Heart left ventricle (tissue), 16 donors: ENCODE data around the gene IL13RA1. TPM values are rescaled to one million over a fixed set of nuclear protein-coding genes. Genes with fewer than 3 reads are reported as not detected.

Experiments used
- ATAC-seq, 4 donors: fragments of 200-7000 bp; cut with Tn5 transposase; one replicate each; pipeline ENCODE4 v1.9.1; 2020 to 2022; ENCODE audit warnings: moderate library complexity in 4 of 4, mild to moderate bottlenecking in 3 of 4, moderate number of reproducible peaks in 1 of 4
- DNase-seq, 5 donors: peaks; one replicate each; pipeline ENCODE4 v3.0.0-alpha.2; 2020
- H3K27ac ChIP-seq, 12 donors: fragments of 200-600 bp; sonication (generic) in 4 of 12; one replicate each; pipeline versions ENCODE4 v1.5.0 to v1.8.0; 2016 to 2022; ENCODE audit warnings: mild to moderate bottlenecking in 2 of 12
- H3K27me3 ChIP-seq, 9 donors: fragments of 200-600 bp; sonication (generic) in 2 of 9; one replicate each; pipeline versions ENCODE4 v1.5.1 to v1.8.0; 2016 to 2022; ENCODE audit warnings: mild to moderate bottlenecking in 3 of 9
- H3K36me3 ChIP-seq, 9 donors: fragments of 200-600 bp; sonication (generic) in 2 of 9; one replicate each; pipeline versions ENCODE4 v1.5.0 to v1.8.0; 2018 to 2022; ENCODE audit warnings: mild to moderate bottlenecking in 2 of 9
- H3K4me1 ChIP-seq, 12 donors: fragments of 200-600 bp; sonication (generic) in 4 of 12; one replicate each; pipeline versions ENCODE4 v1.5.0 to v1.8.0; 2016 to 2022; ENCODE audit warnings: mild to moderate bottlenecking in 3 of 12
- H3K4me3 ChIP-seq, 12 donors: fragments of 200-600 bp; sonication (generic) in 4 of 12; one replicate each; pipeline versions ENCODE4 v1.5.0 to v1.8.0; 2017 to 2022; ENCODE audit warnings: mild to moderate bottlenecking in 9 of 12, moderate library complexity in 4 of 12
- H3K9me3 ChIP-seq, 12 donors: fragments of 200-600 bp; sonication (generic) in 4 of 12; one replicate each; pipeline versions ENCODE4 v1.5.0 to v1.8.0; 2016 to 2022; ENCODE audit warnings: mild to moderate bottlenecking in 1 of 12
- CTCF ChIP-seq, 12 donors: fragments of 200-600 bp; sonication (generic) in 4 of 12; IDR thresholded peaks; one replicate each; pipeline versions ENCODE4 v1.5.0 to v1.8.0; 2018 to 2022; ENCODE audit warnings: antibody characterized with exemption in 12 of 12, mild to moderate bottlenecking in 5 of 12
- POLR2A ChIP-seq, 2 donors: fragments of 450-650 bp; IDR thresholded peaks; one replicate each; pipeline ENCODE4 v1.6.1; 2017; ENCODE audit warnings: antibody characterized with exemption in 2 of 2, mild to moderate bottlenecking in 2 of 2, moderate library complexity in 2 of 2
- WGBS, 4 donors: extraction: QIAGEN DNeasy Blood & Tissue Kit in 2 of 4; methylation state at CpG; one replicate each; pipeline versions ENCODE4 v1.1.5 to v1.1.7; 2013 to 2018; 5-methylcytosine and 5-hydroxymethylcytosine counted together
- intact Hi-C, 10 donors: fragments of 100-400 bp; cut with DNase I; formaldehyde crosslinking; loops; one replicate each; pipeline versions ENCODE4 v1.11.1 to v1.14.2; 2022
- long read RNA-seq, 3 donors: library from polyadenylated mRNA; unstranded; transcript quantifications; one replicate each; pipeline ENCODE4 v2.0.0, GENCODE V29; 2020 to 2021
- polyA plus RNA-seq, 2 donors: library from polyadenylated mRNA; stranded (reverse); fragments of 200-250 nt; gene quantifications; one replicate each; pipeline ENCODE4 v1.2.3, GENCODE V29; 2013
- total RNA-seq, 9 donors: library from RNA; depleted of rRNA in 2 of 9; stranded (reverse); fragments of >200 nt in 2 of 9; fragmentation: NEBNext Ultra II Directional in 3 of 9; extraction: Animal tissue kit (Norgen Biotek cat#: 25700) in 3 of 9; gene quantifications; one replicate each; pipeline versions ENCODE4 v1.1.0 to v1.2.4, GENCODE V29; 2016 to 2023
- donor health status: ischemic (EF 13 %, LVEDD 7.1; RV severe dilation, severe dysfunction).
- donor health status: healthy with polysubstance abuse.
- donor health status: DM: no; HTN: yes; CAD: no.
- donor health status: DM: no; HTN: no; CAD: no.
- donor health status: ischemic (EF 25% LVEDD 6.9; RV normal size, moderate dysfunction).
- donor health status: ischemic (EF 25% LVEDD 5.7; RV mildly dilated, moderate dysfunction).
- donor health status: healthy.
- donor health status: DM: yes; HTN: yes; CAD: no.
- donor health status: ischemic (EF 35%, LVEDD 5.7; RV mildly dilated, moderate dysfunction).
- donor health status: nonischemic (EF 11% LVEDD 7.7; RV severe dilation, severe dysfunction).
- donor health status: DM: yes; HTN: yes; CAD: no.
- donor health status: PGD.
- donor health status: ischemic (EF 29% LVEDD 5.4; RV normal size, mild dysfunction).
- donor health status: nonischemic (EF 23%, LVEDD 6.1; RV moderate dilation, normal function).

The IL13RA1 gene
- 10 to 100 TPM; 10.6 to 44.7 (median 18.9) TPM for total RNA-seq
- 10 to 100 TPM in 1 of 2 donors, 1 to 10 TPM in 1; 5.8 to 16.8 TPM for polyA plus RNA-seq
- long read RNA-seq, donor 1, full-length matches to known transcripts, result 7 of 10 reads
- long read RNA-seq, donor 1, partial matches to known transcripts, result 1 of 10 reads
- long read RNA-seq, donor 1, other reads (novel, unspliced or antisense), result 2 of 10 reads
- long read RNA-seq, donor 2, full-length matches to known transcripts, result 7 of 11 reads
- long read RNA-seq, donor 2, partial matches to known transcripts, result 3 of 11 reads
- long read RNA-seq, donor 2, other reads (novel, unspliced or antisense), result 1 of 11 reads
- long read RNA-seq, donor 3, full-length matches to known transcripts, result 26 of 36 reads
- long read RNA-seq, donor 3, partial matches to known transcripts, result 5 of 36 reads
- long read RNA-seq, donor 3, other reads (novel, unspliced or antisense), result 5 of 36 reads

DNA sequence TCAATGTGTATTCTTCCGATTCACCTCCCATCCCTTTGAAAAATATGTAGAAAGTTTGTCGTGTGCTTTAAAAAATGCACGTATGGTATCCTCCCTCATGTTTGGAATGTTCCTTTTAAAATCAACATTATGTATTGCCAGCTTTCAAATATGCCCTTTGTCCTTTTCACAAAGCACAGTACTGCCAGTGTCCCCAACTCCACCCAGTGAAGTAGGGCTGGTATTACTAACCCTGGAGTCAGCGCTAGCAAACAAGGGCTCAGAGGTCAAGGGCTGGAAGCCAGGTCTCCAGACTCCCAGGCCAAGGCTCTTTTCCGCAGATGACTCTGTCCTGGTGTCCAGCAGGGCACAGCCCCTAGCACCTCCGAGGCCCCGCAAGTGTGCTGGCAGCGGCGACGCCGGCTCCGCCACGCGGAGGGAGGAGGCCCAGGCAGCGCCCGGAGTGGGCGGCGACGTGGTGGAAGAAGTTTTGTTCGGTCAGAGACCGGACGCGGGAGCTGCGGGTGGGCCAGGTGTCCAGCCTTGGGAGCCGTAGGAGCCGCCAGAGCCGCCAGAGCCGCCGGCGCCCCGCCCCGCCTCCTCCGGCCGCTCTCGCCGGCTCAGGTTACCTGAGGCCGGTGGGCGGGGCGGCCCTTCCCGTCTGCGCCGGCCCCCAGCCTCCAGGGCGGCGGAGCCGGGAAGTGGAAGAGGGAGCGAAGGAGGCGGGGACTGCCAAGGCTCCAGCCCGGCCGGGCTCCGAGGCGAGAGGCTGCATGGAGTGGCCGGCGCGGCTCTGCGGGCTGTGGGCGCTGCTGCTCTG, at the start of gene IL13RA1:
TSS of gene IL13RA1 (plus strand) at position 720 of the 799 bp plus-strand sequence. CDS start at position 753, 33 bp downstream.
- peaks cover 0 to 26% (median 2%) of the 10 kb centered on the region in 12 donors for H3K4me1 ChIP-seq
- TF ChIP-seq POLR2A (IDR thresholded peaks at IDR 0.05), result peak in 1 of 2 donors; percentile 56
- no peak for TF ChIP-seq CTCF (IDR thresholded peaks at IDR 0.05)
- WGBS, 4 donors, result 3 to 45% (median 23%) methylated on average over 5 to 56 of the region's 56 CpGs
- H3K4me3 ChIP-seq, result peak within 1 kb of the TSS; percentile 55 to 91 (median 66)
- no peaks in the 10 kb centered on the region for H3K9me3 ChIP-seq
- H3K27me3 ChIP-seq, result no peaks in the 10 kb centered on the region
- intact Hi-C loops, result loop anchor here in 1 of 10 donors (10.0 kb wide), 1 partner anchor 82 kb away; no protein-coding TSS in a partner anchor
- H3K27ac ChIP-seq, result peak within 1 kb of the TSS; percentile 84 to 96 (median 90)
- peak; percentile 77 to 88 (median 84) for DNase-seq
- peak; percentile 81 to 97 (median 96) for ATAC-seq
- no peaks in the 10 kb centered on the region for H3K36me3 ChIP-seq

DNA sequence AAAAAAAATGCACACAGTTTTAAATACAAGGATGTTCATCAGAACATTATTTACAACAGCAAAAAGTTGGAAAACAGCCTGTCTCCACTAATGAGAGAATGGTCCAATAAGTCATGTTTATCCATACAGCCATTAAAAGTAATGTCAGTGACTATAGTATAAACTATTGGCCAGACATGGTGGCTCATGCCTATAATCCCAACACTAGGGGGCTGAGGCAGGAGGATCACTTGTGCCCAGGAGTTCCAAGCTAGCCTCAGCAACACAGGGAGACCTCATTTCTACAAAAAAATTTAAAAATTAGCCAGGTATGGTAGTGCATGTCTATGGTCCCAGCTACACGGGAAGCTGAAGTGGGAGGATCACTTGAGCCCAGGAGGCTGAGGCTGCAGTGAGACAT, 48.1 kb upstream of the IL13RA1 start:
- H3K4me3 ChIP-seq, result no peak overlapping the region
- H3K9me3 ChIP-seq, result no peaks in the 10 kb centered on the region
- DNase-seq, result no peak
- H3K36me3 ChIP-seq, result peaks cover 0 to 28% (median 0%) of the 10 kb centered on the region in 9 donors
- intact Hi-C loops, result no loop called here
- TF ChIP-seq CTCF (IDR thresholded peaks at IDR 0.05), result no peak
- no peak for TF ChIP-seq POLR2A (IDR thresholded peaks at IDR 0.05)
- no peak for ATAC-seq
- no peak overlapping the region for H3K27ac ChIP-seq
- WGBS, 4 donors, result 63 to 96% (median 92%) methylated on average over 1 of the region's 1 CpG
- H3K4me1 ChIP-seq, result no peaks in the 10 kb centered on the region
- H3K27me3 ChIP-seq, result peaks cover 0 to 5% (median 0%) of the 10 kb centered on the region in 9 donors

DNA sequence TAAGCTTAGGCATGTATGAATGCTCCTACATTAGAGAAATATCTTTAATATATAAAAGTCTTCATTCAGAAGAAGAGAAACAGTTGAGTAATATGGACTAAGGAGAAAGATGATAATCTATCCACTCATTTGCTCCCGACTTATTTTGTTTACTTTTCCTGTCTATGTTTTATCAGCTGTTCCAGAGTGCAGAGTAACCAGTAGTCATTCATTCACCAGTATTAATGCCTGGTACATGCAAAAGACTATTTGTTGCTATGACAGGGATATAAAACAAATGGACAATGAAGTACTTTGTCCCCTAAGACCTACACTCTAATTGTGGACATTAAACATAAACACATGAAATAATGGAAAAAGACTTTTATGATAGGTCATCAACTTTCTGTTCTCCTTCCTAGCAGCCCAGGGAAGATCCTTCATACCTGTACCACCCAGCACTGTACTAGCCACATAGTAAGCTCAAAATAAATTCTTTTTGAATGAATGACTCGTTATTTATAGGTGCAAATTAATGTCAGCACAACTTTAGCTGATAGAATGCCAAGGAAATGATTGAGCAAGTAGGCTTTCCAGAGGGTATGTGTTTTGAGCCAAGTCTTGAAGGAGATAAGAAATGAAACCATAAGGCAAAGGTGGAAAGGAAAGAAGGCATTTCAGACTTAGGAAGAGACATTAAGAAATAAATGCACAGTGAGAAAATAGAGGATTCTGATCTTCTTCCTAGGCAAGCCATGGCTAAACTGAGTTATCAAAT, 45.0 kb upstream of the IL13RA1 start:
- Histone ChIP-seq H3K27ac (no peak overlapping the region), H3K4me1 (no peaks in the 10 kb centered on the region), H3K4me3 (no peak overlapping the region), H3K27me3 (peaks cover 0 to 3% (median 0%) of the 10 kb centered on the region in 9 donors), H3K9me3 (no peaks in the 10 kb centered on the region), H3K36me3 (peaks cover 0 to 21% (median 0%) of the 10 kb centered on the region in 9 donors)
- TF ChIP-seq CTCF (IDR thresholded peaks at IDR 0.05), result no peak
- TF ChIP-seq POLR2A (IDR thresholded peaks at IDR 0.05), result no peak
- no peak for ATAC-seq
- intact Hi-C loops, result no loop called here
- 45 to 68% (median 55%) methylated on average over 2 of the region's 2 CpGs for WGBS, 4 donors
- DNase-seq, result no peak
